HEK293 (cell line): ENCODE results near the gene SPECC1.
A peak's percentile ranks its signal among the peaks of the same experiment; 100 is the strongest.

Source experiments
- CTCF ChIA-PET: fragments of 350-600 bp; formaldehyde crosslinking; extraction: SDS; loops from one replicate; lab custom pipeline; 2021; ENCODE audit warnings: antibody characterized with exemption; lab: Yijun Ruan, JAX
- POLR2A ChIA-PET: fragments of 300-600 bp; formaldehyde crosslinking; extraction: SDS; loops from one replicate; lab custom pipeline; 2020; ENCODE audit warnings: antibody characterized with exemption, inconsistent platforms; lab: Yijun Ruan, JAX
- H3K27ac ChIP-seq: fragments of 200-500 bp; sonication (Bioruptor generic); 2 replicates; pipeline ENCODE4 v1.5.1; 2014; ENCODE audit warnings: low read depth, low read length, control low read depth, inconsistent platforms; ENCODE audit errors: extremely low read depth
- H3K36me3 ChIP-seq, 2 experiments: fragments of 200-500 bp in 1 of 2; sonication (Bioruptor generic) in 1 of 2; 1 replicate in 1 of 2; 2 replicates in 1 of 2; pipeline ENCODE4 v1.5.1; 2014 to 2017; ENCODE audit warnings: inconsistent platforms in 2 of 2, low read length in 2 of 2; ENCODE audit not compliant: control insufficient read depth in 2 of 2, insufficient read depth in 1 of 2
- H3K4me1 ChIP-seq: fragments of 200-500 bp; sonication (Bioruptor generic); 2 replicates; pipeline ENCODE4 v1.5.1; 2014; ENCODE audit warnings: mild to moderate bottlenecking, low read length, inconsistent platforms; ENCODE audit not compliant: control insufficient read depth, insufficient read depth
- H3K4me3 ChIP-seq: 2 replicates; pipeline ENCODE4 v1.5.1; 2011; ENCODE audit warnings: low read depth, mild to moderate bottlenecking, control low read depth, low read length, moderate library complexity
- H3K9me3 ChIP-seq: fragments of 200-500 bp; sonication (Bioruptor generic); 2 replicates; pipeline ENCODE4 v1.5.1; 2014; ENCODE audit warnings: low read depth, low read length, inconsistent platforms; ENCODE audit not compliant: control insufficient read depth, insufficient read depth
- BCL11A ChIP-seq: fragments of 450-650 bp; formaldehyde crosslinking; IDR thresholded peaks from 2 replicates; pipeline ENCODE4 v1.5.1; 2016; ENCODE audit warnings: low read depth, missing biosample characterization, missing genetic modification characterization
- GLIS1 ChIP-seq: fragments of 450-650 bp; formaldehyde crosslinking; IDR thresholded peaks from 2 replicates; pipeline ENCODE4 v1.5.1; 2016; ENCODE audit warnings: missing biosample characterization, missing genetic modification characterization
- HOXC10 ChIP-seq: sonication (generic); formaldehyde crosslinking; IDR thresholded peaks from 2 replicates; pipeline ENCODE4 v1.8.1; 2023; ENCODE audit warnings: mild to moderate bottlenecking, missing genetic modification reagents
- HOXD13 ChIP-seq: sonication (generic); formaldehyde crosslinking; IDR thresholded peaks from 2 replicates; pipeline ENCODE4 v1.8.0; 2022; ENCODE audit warnings: missing genetic modification reagents, borderline replicate concordance
- KLF7 ChIP-seq: fragments of 450-650 bp; formaldehyde crosslinking; IDR thresholded peaks from 2 replicates; pipeline ENCODE4 v1.5.1; 2016; ENCODE audit warnings: missing biosample characterization, missing genetic modification characterization, borderline replicate concordance
- ZBTB1 ChIP-seq: fragments of 450-650 bp; formaldehyde crosslinking; IDR thresholded peaks from 2 replicates; pipeline ENCODE4 v1.5.1; 2016; ENCODE audit warnings: missing biosample characterization, missing genetic modification characterization
- ZBTB17 ChIP-seq: fragments of 450-650 bp; formaldehyde crosslinking; IDR thresholded peaks from 2 replicates; pipeline ENCODE4 v1.5.1; 2016; ENCODE audit warnings: missing biosample characterization, missing genetic modification characterization
- ZBTB20 ChIP-seq: fragments of 450-650 bp; formaldehyde crosslinking; IDR thresholded peaks from 2 replicates; pipeline ENCODE4 v1.5.1; 2016; ENCODE audit warnings: missing biosample characterization, missing genetic modification characterization
- ZBTB48 ChIP-seq: fragments of 450-650 bp; formaldehyde crosslinking; IDR thresholded peaks from 2 replicates; pipeline ENCODE4 v1.5.1; 2016; ENCODE audit warnings: missing biosample characterization, missing genetic modification characterization
- ZNF10 ChIP-seq: fragments of 450-650 bp; formaldehyde crosslinking; IDR thresholded peaks from 2 replicates; pipeline ENCODE4 v1.5.1; 2017; ENCODE audit warnings: missing biosample characterization, missing genetic modification characterization
- ZNF133 ChIP-seq: fragments of 450-650 bp; formaldehyde crosslinking; IDR thresholded peaks from 2 replicates; pipeline ENCODE4 v1.5.1; 2016; ENCODE audit warnings: missing biosample characterization, missing genetic modification characterization
- ZNF146 ChIP-seq: fragments of 450-650 bp; formaldehyde crosslinking; IDR thresholded peaks from 2 replicates; pipeline ENCODE4 v1.5.1; 2016; ENCODE audit warnings: missing biosample characterization, missing genetic modification characterization
- ZNF266 ChIP-seq: fragments of 450-650 bp; formaldehyde crosslinking; IDR thresholded peaks from 2 replicates; pipeline ENCODE4 v1.5.1; 2016; ENCODE audit warnings: missing biosample characterization, missing genetic modification characterization, low read depth
- ZNF335 ChIP-seq: fragments of 450-650 bp; formaldehyde crosslinking; conservative IDR thresholded peaks from 2 replicates; pipeline ENCODE4 v1.5.1; 2016; ENCODE audit warnings: missing biosample characterization, missing genetic modification characterization
- ZNF366 ChIP-seq: fragments of 450-650 bp; formaldehyde crosslinking; conservative IDR thresholded peaks from 2 replicates; pipeline ENCODE4 v1.5.1; 2016; ENCODE audit warnings: missing biosample characterization, missing genetic modification characterization
- ZNF394 ChIP-seq: fragments of 450-650 bp; formaldehyde crosslinking; IDR thresholded peaks from 2 replicates; pipeline ENCODE4 v1.5.1; 2016; ENCODE audit warnings: missing biosample characterization, missing genetic modification characterization, mild to moderate bottlenecking, moderate library complexity, borderline replicate concordance
- ZNF501 ChIP-seq: fragments of 450-650 bp; formaldehyde crosslinking; IDR thresholded peaks from 2 replicates; pipeline ENCODE4 v1.5.1; 2016; ENCODE audit warnings: missing biosample characterization, missing genetic modification characterization
- ZNF521 ChIP-seq: fragments of 450-650 bp; formaldehyde crosslinking; IDR thresholded peaks from 2 replicates; pipeline ENCODE4 v1.5.1; 2017; ENCODE audit warnings: missing biosample characterization, mild to moderate bottlenecking, missing genetic modification characterization
- ZNF549 ChIP-seq: fragments of 450-650 bp; IDR thresholded peaks from 2 replicates; pipeline ENCODE4 v1.5.1; 2018; ENCODE audit warnings: missing biosample characterization, missing genetic modification characterization, mild to moderate bottlenecking, inconsistent platforms, moderate library complexity
- ZNF768 ChIP-seq: fragments of 450-650 bp; formaldehyde crosslinking; IDR thresholded peaks from 2 replicates; pipeline ENCODE4 v1.5.1; 2018; ENCODE audit warnings: missing biosample characterization, mild to moderate bottlenecking, missing genetic modification characterization
- ZNF792 ChIP-seq: fragments of 450-650 bp; formaldehyde crosslinking; IDR thresholded peaks from 2 replicates; pipeline ENCODE4 v1.5.1; 2016; ENCODE audit warnings: missing biosample characterization, missing genetic modification characterization
- ZNF830 ChIP-seq: fragments of 450-650 bp; IDR thresholded peaks from 2 replicates; pipeline ENCODE4 v1.5.0; 2018; ENCODE audit warnings: missing biosample characterization, missing genetic modification characterization, low read depth, mild to moderate bottlenecking, moderate library complexity
- TF ChIP-seq, protein P1 (sequence below): fragments of 450-650 bp; formaldehyde crosslinking; IDR thresholded peaks from 2 replicates; pipeline ENCODE4 v1.5.1; 2016; ENCODE audit warnings: missing biosample characterization, missing genetic modification characterization
- TF ChIP-seq, protein P2 (sequence below): fragments of 450-650 bp; IDR thresholded peaks from 2 replicates; pipeline ENCODE4 v1.5.1; 2018; ENCODE audit warnings: missing biosample characterization, missing genetic modification characterization
- TF ChIP-seq, protein P3 (sequence below): fragments of 450-650 bp; formaldehyde crosslinking; IDR thresholded peaks from 2 replicates; pipeline ENCODE4 v1.5.1; 2016; ENCODE audit warnings: missing biosample characterization, missing genetic modification characterization
- TF ChIP-seq, protein P4 (sequence below): fragments of 450-650 bp; formaldehyde crosslinking; IDR thresholded peaks from 2 replicates; pipeline ENCODE4 v1.5.1; 2016; ENCODE audit warnings: missing biosample characterization, missing genetic modification characterization
- TF ChIP-seq, protein P5 (sequence below): fragments of 450-650 bp; formaldehyde crosslinking; IDR thresholded peaks from 2 replicates; pipeline ENCODE4 v1.5.1; 2016; ENCODE audit warnings: missing biosample characterization, missing genetic modification characterization, low read depth

SPECC1 gene

DNA sequence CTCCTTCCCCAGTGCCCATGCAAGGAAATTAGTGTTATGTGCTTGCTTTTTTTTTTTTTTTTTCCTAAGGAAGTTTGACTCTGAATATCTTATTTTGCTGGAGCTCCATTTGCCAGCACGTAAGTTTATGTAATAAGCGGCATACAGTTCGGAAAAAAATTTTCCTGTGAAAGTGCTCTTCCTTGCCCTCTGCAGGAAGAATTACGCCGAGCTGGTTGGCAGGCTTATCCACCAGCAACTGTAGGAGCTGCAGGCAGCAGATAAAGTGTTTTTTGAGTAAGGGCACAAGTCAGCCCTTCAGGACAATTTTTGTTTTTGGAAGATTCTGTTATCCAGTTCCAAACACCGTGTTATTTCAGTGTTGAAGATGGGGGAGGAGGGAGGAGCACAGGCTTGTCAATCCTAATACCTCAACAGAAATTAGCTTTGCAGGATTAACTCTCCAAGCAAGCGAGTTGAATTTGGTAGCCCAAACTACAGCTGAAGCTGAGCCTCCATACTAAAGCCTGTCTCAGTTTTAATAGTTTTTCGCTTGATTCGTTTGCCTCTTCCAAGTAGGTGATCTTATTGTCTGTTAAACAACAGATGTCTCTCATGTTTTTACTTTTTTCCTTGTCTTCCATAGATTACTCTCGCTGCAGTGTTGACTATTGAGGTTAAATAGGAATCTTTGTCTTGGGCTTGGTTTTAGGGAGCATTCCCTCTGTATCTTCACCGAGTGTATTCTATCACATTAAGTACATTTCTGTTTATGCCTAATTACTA, 1.1 kb downstream of the SPECC1 start:
- no peaks in the 10 kb centered on the region for H3K36me3 ChIP-seq
- ChIA-PET POLR2A (interaction anchor here (0.6 to 2.0 kb wide), 14 partner anchors 17 to 1243 kb away, joined by 3 to 20 read pairs (median 5); partner anchors contain the start of genes AKAP10 and NATD1), CTCF (interaction anchor here (0.6 to 6.3 kb wide), 28 partner anchors 9 to 1970 kb away, joined by 3 to 68 read pairs (median 3); partner anchors contain the start of gene AKAP10)
- peaks cover 12% of the 10 kb centered on the region for H3K4me1 ChIP-seq
- no peaks in the 10 kb centered on the region for H3K9me3 ChIP-seq
- peak overlapping the region; percentile 87 for H3K4me3 ChIP-seq
- H3K27ac ChIP-seq = peak overlapping the region; percentile 72
- TF ChIP-seq ZNF10 = 0 out of 2 replicates have a peak, but pooled peaks have one; percentile 9
- TF ChIP-seq ZNF266 (tag by site-specific recombination) = no peak
- peak; percentile 98 for TF ChIP-seq ZNF335 (tag by site-specific recombination)
- no peak for TF ChIP-seq BCL11A
- 0 out of 2 replicates have a peak, but pooled peaks have one; percentile 3 for TF ChIP-seq ZBTB20 (tag by site-specific recombination)
- TF ChIP-seq, protein P1, sequence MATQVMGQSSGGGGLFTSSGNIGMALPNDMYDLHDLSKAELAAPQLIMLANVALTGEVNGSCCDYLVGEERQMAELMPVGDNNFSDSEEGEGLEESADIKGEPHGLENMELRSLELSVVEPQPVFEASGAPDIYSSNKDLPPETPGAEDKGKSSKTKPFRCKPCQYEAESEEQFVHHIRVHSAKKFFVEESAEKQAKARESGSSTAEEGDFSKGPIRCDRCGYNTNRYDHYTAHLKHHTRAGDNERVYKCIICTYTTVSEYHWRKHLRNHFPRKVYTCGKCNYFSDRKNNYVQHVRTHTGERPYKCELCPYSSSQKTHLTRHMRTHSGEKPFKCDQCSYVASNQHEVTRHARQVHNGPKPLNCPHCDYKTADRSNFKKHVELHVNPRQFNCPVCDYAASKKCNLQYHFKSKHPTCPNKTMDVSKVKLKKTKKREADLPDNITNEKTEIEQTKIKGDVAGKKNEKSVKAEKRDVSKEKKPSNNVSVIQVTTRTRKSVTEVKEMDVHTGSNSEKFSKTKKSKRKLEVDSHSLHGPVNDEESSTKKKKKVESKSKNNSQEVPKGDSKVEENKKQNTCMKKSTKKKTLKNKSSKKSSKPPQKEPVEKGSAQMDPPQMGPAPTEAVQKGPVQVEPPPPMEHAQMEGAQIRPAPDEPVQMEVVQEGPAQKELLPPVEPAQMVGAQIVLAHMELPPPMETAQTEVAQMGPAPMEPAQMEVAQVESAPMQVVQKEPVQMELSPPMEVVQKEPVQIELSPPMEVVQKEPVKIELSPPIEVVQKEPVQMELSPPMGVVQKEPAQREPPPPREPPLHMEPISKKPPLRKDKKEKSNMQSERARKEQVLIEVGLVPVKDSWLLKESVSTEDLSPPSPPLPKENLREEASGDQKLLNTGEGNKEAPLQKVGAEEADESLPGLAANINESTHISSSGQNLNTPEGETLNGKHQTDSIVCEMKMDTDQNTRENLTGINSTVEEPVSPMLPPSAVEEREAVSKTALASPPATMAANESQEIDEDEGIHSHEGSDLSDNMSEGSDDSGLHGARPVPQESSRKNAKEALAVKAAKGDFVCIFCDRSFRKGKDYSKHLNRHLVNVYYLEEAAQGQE (tag by site-specific recombination) = no peak
- TF ChIP-seq ZNF146 (tag by site-specific recombination) = no peak
- TF ChIP-seq ZNF549 = no peak
- no peak for TF ChIP-seq ZBTB48
- TF ChIP-seq ZNF521 = no peak
- no peak for TF ChIP-seq HOXC10 (CRISPR knock-in tag)
- no peak for TF ChIP-seq HOXD13 (CRISPR knock-in tag)
- peak; percentile 46 for TF ChIP-seq ZNF366 (tag by site-specific recombination)
- TF ChIP-seq ZNF394 = no peak
- TF ChIP-seq, protein P2, sequence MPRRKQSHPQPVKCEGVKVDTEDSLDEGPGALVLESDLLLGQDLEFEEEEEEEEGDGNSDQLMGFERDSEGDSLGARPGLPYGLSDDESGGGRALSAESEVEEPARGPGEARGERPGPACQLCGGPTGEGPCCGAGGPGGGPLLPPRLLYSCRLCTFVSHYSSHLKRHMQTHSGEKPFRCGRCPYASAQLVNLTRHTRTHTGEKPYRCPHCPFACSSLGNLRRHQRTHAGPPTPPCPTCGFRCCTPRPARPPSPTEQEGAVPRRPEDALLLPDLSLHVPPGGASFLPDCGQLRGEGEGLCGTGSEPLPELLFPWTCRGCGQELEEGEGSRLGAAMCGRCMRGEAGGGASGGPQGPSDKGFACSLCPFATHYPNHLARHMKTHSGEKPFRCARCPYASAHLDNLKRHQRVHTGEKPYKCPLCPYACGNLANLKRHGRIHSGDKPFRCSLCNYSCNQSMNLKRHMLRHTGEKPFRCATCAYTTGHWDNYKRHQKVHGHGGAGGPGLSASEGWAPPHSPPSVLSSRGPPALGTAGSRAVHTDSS = no peak
- TF ChIP-seq ZNF768 = no peak
- no peak for TF ChIP-seq ZNF133
- TF ChIP-seq, protein P3, sequence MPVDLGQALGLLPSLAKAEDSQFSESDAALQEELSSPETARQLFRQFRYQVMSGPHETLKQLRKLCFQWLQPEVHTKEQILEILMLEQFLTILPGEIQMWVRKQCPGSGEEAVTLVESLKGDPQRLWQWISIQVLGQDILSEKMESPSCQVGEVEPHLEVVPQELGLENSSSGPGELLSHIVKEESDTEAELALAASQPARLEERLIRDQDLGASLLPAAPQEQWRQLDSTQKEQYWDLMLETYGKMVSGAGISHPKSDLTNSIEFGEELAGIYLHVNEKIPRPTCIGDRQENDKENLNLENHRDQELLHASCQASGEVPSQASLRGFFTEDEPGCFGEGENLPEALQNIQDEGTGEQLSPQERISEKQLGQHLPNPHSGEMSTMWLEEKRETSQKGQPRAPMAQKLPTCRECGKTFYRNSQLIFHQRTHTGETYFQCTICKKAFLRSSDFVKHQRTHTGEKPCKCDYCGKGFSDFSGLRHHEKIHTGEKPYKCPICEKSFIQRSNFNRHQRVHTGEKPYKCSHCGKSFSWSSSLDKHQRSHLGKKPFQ (tag by site-specific recombination) = no peak
- peak; percentile 56; the same call in 1 of the 2 replicates for TF ChIP-seq ZBTB17 (tag by site-specific recombination)
- TF ChIP-seq KLF7 = no peak
- no peak for TF ChIP-seq ZNF830 (tag by site-specific recombination)
- TF ChIP-seq, protein P4, sequence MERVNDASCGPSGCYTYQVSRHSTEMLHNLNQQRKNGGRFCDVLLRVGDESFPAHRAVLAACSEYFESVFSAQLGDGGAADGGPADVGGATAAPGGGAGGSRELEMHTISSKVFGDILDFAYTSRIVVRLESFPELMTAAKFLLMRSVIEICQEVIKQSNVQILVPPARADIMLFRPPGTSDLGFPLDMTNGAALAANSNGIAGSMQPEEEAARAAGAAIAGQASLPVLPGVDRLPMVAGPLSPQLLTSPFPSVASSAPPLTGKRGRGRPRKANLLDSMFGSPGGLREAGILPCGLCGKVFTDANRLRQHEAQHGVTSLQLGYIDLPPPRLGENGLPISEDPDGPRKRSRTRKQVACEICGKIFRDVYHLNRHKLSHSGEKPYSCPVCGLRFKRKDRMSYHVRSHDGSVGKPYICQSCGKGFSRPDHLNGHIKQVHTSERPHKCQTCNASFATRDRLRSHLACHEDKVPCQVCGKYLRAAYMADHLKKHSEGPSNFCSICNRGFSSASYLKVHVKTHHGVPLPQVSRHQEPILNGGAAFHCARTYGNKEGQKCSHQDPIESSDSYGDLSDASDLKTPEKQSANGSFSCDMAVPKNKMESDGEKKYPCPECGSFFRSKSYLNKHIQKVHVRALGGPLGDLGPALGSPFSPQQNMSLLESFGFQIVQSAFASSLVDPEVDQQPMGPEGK (tag by site-specific recombination) = peak; percentile 6; the same call in 1 of the 2 replicates
- no peak for TF ChIP-seq ZNF501 (tag by site-specific recombination)
- TF ChIP-seq, protein P5, sequence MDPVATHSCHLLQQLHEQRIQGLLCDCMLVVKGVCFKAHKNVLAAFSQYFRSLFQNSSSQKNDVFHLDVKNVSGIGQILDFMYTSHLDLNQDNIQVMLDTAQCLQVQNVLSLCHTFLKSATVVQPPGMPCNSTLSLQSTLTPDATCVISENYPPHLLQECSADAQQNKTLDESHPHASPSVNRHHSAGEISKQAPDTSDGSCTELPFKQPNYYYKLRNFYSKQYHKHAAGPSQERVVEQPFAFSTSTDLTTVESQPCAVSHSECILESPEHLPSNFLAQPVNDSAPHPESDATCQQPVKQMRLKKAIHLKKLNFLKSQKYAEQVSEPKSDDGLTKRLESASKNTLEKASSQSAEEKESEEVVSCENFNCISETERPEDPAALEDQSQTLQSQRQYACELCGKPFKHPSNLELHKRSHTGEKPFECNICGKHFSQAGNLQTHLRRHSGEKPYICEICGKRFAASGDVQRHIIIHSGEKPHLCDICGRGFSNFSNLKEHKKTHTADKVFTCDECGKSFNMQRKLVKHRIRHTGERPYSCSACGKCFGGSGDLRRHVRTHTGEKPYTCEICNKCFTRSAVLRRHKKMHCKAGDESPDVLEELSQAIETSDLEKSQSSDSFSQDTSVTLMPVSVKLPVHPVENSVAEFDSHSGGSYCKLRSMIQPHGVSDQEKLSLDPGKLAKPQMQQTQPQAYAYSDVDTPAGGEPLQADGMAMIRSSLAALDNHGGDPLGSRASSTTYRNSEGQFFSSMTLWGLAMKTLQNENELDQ (tag by site-specific recombination) = no peak
- TF ChIP-seq ZNF792 (tag by site-specific recombination) = no peak
- no peak for TF ChIP-seq GLIS1 (tag by site-specific recombination)
- peak; percentile 76; the same call in 1 of the 2 replicates for TF ChIP-seq ZBTB1 (tag by site-specific recombination)
